RWPE2 (cell line): ENCODE measurements around the gene CEMIP.

Experiments used
- ATAC-seq: fragments of 200-7000 bp; cut with Tn5 transposase; 3 replicates; pipeline ENCODE4 v1.9.1; 2021; ENCODE audit warnings: low read depth
- DNase-seq: peaks from one replicate; pipeline ENCODE4 v3.0.0-alpha.2; 2020; ENCODE audit warnings: low spot score
- H3K27ac ChIP-seq: fragments of 450-650 bp; 2 replicates; pipeline ENCODE4 v1.5.1; 2017; ENCODE audit warnings: mild to moderate bottlenecking; ENCODE audit not compliant: poor library complexity, severe bottlenecking
- H3K27me3 ChIP-seq: fragments of 250-450 bp; sonication (Bioruptor Pico); 2 replicates; pipeline ENCODE4 v1.5.1; 2021; ENCODE audit warnings: mild to moderate bottlenecking, moderate library complexity; ENCODE audit not compliant: insufficient read depth, poor library complexity, severe bottlenecking
- H3K36me3 ChIP-seq: fragments of 250-450 bp; sonication (Bioruptor Pico); 2 replicates; pipeline ENCODE4 v1.5.1; 2020; ENCODE audit warnings: low read depth, mild to moderate bottlenecking, moderate library complexity
- H3K4me1 ChIP-seq: fragments of 250-450 bp; sonication (Bioruptor Pico); 2 replicates; pipeline ENCODE4 v1.5.1; 2021; ENCODE audit warnings: mild to moderate bottlenecking, moderate library complexity; ENCODE audit not compliant: insufficient read depth, poor library complexity, severe bottlenecking
- H3K4me3 ChIP-seq: fragments of 250-450 bp; sonication (Bioruptor Pico); 2 replicates; pipeline ENCODE4 v1.5.1; 2021; ENCODE audit warnings: mild to moderate bottlenecking, moderate library complexity; ENCODE audit not compliant: severe bottlenecking
- H3K9me3 ChIP-seq: fragments of 250-450 bp; sonication (Bioruptor Pico); 2 replicates; pipeline ENCODE4 v1.5.1; 2021; ENCODE audit warnings: mild to moderate bottlenecking, moderate library complexity; ENCODE audit not compliant: severe bottlenecking
- CTCF ChIP-seq: fragments of 450-650 bp; IDR thresholded peaks from one replicate; pipeline ENCODE4 v1.5.1; 2017; ENCODE audit warnings: mild to moderate bottlenecking, moderate library complexity; ENCODE audit not compliant: poor library complexity, severe bottlenecking

CEMIP gene

GRCh38 chr15:80915472-80915871 lies 136.3 kb downstream of the CEMIP start:
- TF ChIP-seq CTCF, result no peak
- Histone ChIP-seq H3K36me3 (no peaks in the 10 kb centered on the region), H3K9me3 (no peaks in the 10 kb centered on the region), H3K4me1 (peaks cover 5% of the 10 kb centered on the region), H3K27me3 (no peaks in the 10 kb centered on the region), H3K4me3 (no peak overlapping the region), H3K27ac (no peak overlapping the region)
- DNase-seq, result no peak
- no peak for ATAC-seq

- Histone ChIP-seq H3K36me3 (no peaks in the 10 kb centered on the region), H3K9me3 (no peaks in the 10 kb centered on the region), H3K4me3 (no peak overlapping the region), H3K27ac (no peak overlapping the region), H3K27me3 (no peaks in the 10 kb centered on the region), H3K4me1 (peaks cover 5% of the 10 kb centered on the region)
- TF ChIP-seq CTCF, result no peak
- DNase-seq (no peak), ATAC-seq (no peak)
Observed at GRCh38 chr15:80916056-80916455, 136.9 kb downstream of the CEMIP start.

GRCh38 chr15:80918196-80918783 lies 139.1 kb downstream of the CEMIP start:
- H3K9me3 ChIP-seq, result no peaks in the 10 kb centered on the region
- TF ChIP-seq CTCF, result no peak
- peaks cover 5% of the 10 kb centered on the region for H3K4me1 ChIP-seq
- no peak for ATAC-seq
- H3K27me3 ChIP-seq, result no peaks in the 10 kb centered on the region
- no peaks in the 10 kb centered on the region for H3K36me3 ChIP-seq
- no peak for DNase-seq
- H3K27ac ChIP-seq, result no peak overlapping the region
- no peak overlapping the region for H3K4me3 ChIP-seq

- H3K36me3 ChIP-seq, result no peaks in the 10 kb centered on the region
- ATAC-seq (no peak), DNase-seq (no peak)
- H3K4me3 ChIP-seq, result no peak overlapping the region
- no peak overlapping the region for H3K27ac ChIP-seq
- no peaks in the 10 kb centered on the region for H3K9me3 ChIP-seq
- no peaks in the 10 kb centered on the region for H3K4me1 ChIP-seq
- no peaks in the 10 kb centered on the region for H3K27me3 ChIP-seq
- TF ChIP-seq CTCF, result no peak
Observed at GRCh38 chr15:80920271-80920699, 141.1 kb downstream of the CEMIP start.

- no peak overlapping the region for H3K4me3 ChIP-seq
- H3K36me3 ChIP-seq, result no peaks in the 10 kb centered on the region
- TF ChIP-seq CTCF, result no peak
- H3K9me3 ChIP-seq, result no peaks in the 10 kb centered on the region
- H3K27me3 ChIP-seq, result no peaks in the 10 kb centered on the region
- H3K27ac ChIP-seq, result no peak overlapping the region
- no peaks in the 10 kb centered on the region for H3K4me1 ChIP-seq
- no peak for DNase-seq
- no peak for ATAC-seq
Observed at GRCh38 chr15:80921736-80922410, 142.7 kb downstream of the CEMIP start.
